HepG2 (cell line): Measurements from ENCODE around the gene ARVCF. TPM values are rescaled to one million over a fixed set of nuclear protein-coding genes. Genes with fewer than 3 reads are reported as not detected.
A peak's percentile ranks its signal among the peaks of the same experiment; 100 is the strongest.

Experiments used
- AGO1 ChIP-seq: fragments of 200-400 bp; formaldehyde crosslinking; IDR thresholded peaks from 2 replicates; pipeline ENCODE4 v1.6.1; 2017; ENCODE audit warnings: mild to moderate bottlenecking, low read depth, low read length, moderate library complexity; ENCODE audit not compliant: poor library complexity, severe bottlenecking
- ASH2L ChIP-seq: fragments of 300-600, 200-600 bp; sonication (generic); IDR thresholded peaks from 2 replicates; pipeline ENCODE4 v1.7.0; 2017; ENCODE audit warnings: low read depth, mild to moderate bottlenecking, moderate library complexity, mixed read lengths, low read length; ENCODE audit not compliant: insufficient read length
- CBX2 ChIP-seq, 2 experiments: fragments of 200-600 bp in 1 of 2; sonication (generic); formaldehyde crosslinking in 1 of 2; IDR thresholded peaks; 2 replicates each; pipeline versions ENCODE4 v1.7.0 to v1.8.1; 2018 to 2022; ENCODE audit warnings: low read depth in 2 of 2, low read length in 1 of 2, mild to moderate bottlenecking in 1 of 2, missing genetic modification reagents in 1 of 2
- EEA1 ChIP-seq: sonication (generic); formaldehyde crosslinking; IDR thresholded peaks from 2 replicates; pipeline ENCODE4 v1.5.1; 2020; ENCODE audit warnings: mild to moderate bottlenecking, missing genetic modification reagents, borderline replicate concordance
- GATA4 ChIP-seq: sonication (generic); IDR thresholded peaks from 2 replicates; pipeline ENCODE4 v1.6.1; 2016; ENCODE audit warnings: antibody characterized with exemption, low read depth, borderline replicate concordance
- GATAD1 ChIP-seq: IDR thresholded peaks from 2 replicates; pipeline ENCODE4 v1.6.1; 2016; ENCODE audit warnings: missing genetic modification reagents, missing compliant biosample characterization
- HMG20B ChIP-seq: conservative IDR thresholded peaks from 2 replicates; pipeline ENCODE4 v1.6.1; 2016; ENCODE audit warnings: missing genetic modification reagents, missing compliant biosample characterization
- HOXA9 ChIP-seq: sonication (generic); formaldehyde crosslinking; IDR thresholded peaks from 2 replicates; pipeline ENCODE4 v1.8.1; 2022; ENCODE audit warnings: missing genetic modification reagents, mild to moderate bottlenecking, moderate library complexity, borderline replicate concordance
- KDM6A ChIP-seq: IDR thresholded peaks from 2 replicates; pipeline ENCODE4 v1.6.1; 2016; ENCODE audit warnings: low read depth
- LCORL ChIP-seq, 2 experiments: fragments of 450-650 bp in 1 of 2; sonication (generic) in 1 of 2; formaldehyde crosslinking in 1 of 2; IDR thresholded peaks; 2 replicates each; pipeline versions ENCODE4 v1.5.0 to v1.6.1; 2017 to 2020; ENCODE audit warnings: antibody characterized with exemption in 1 of 2, missing genetic modification reagents in 1 of 2
- MYC ChIP-seq: sonication (generic); formaldehyde crosslinking; IDR thresholded peaks from 2 replicates; pipeline ENCODE4 v1.9.0; 2021; ENCODE audit warnings: missing genetic modification reagents, borderline replicate concordance
- NR2C2 ChIP-seq: sonication (generic); formaldehyde crosslinking; IDR thresholded peaks from 2 replicates; pipeline ENCODE4 v1.4.0; 2020; ENCODE audit warnings: missing genetic modification reagents, mild to moderate bottlenecking, moderate library complexity, borderline replicate concordance
- POLR2AphosphoS5 ChIP-seq: IDR thresholded peaks from 2 replicates; pipeline ENCODE4 v1.6.1; 2012; ENCODE audit warnings: low read depth, low read length
- RFX3 ChIP-seq: IDR thresholded peaks from 2 replicates; pipeline ENCODE4 v1.6.1; 2016; ENCODE audit warnings: missing biosample characterization, missing genetic modification reagents
- RFXAP ChIP-seq: sonication (generic); formaldehyde crosslinking; IDR thresholded peaks from 2 replicates; pipeline ENCODE4 v1.4.0; 2020; ENCODE audit warnings: missing genetic modification reagents, borderline replicate concordance
- RNF219 ChIP-seq: sonication (generic); formaldehyde crosslinking; IDR thresholded peaks from 2 replicates; pipeline ENCODE4 v1.5.0; 2020; ENCODE audit warnings: mild to moderate bottlenecking, missing genetic modification reagents
- SCMH1 ChIP-seq: sonication (generic); formaldehyde crosslinking; IDR thresholded peaks from 2 replicates; pipeline ENCODE4 v1.9.0; 2021; ENCODE audit warnings: missing genetic modification reagents, mild to moderate bottlenecking, borderline replicate concordance
- SMARCE1 ChIP-seq: fragments of 450-650 bp; IDR thresholded peaks from 2 replicates; pipeline ENCODE4 v1.6.1; 2017; ENCODE audit warnings: borderline replicate concordance
- ZBTB7B ChIP-seq: sonication (generic); formaldehyde crosslinking; IDR thresholded peaks from 2 replicates; pipeline ENCODE4 v1.4.0; 2020; ENCODE audit warnings: missing genetic modification reagents
- ZFP36 ChIP-seq: fragments of 150-350 bp; IDR thresholded peaks from 2 replicates; pipeline ENCODE4 v1.6.1; 2018; ENCODE audit warnings: borderline replicate concordance, low read length, low read depth; ENCODE audit not compliant: partially characterized antibody
- ZFP62 ChIP-seq: sonication (generic); formaldehyde crosslinking; IDR thresholded peaks from 2 replicates; pipeline ENCODE4 v1.4.0; 2020; ENCODE audit warnings: missing genetic modification reagents
- ZNF101 ChIP-seq: sonication (generic); formaldehyde crosslinking; IDR thresholded peaks from 2 replicates; pipeline ENCODE4 v1.4.0; 2020; ENCODE audit warnings: mild to moderate bottlenecking, low read depth, missing genetic modification reagents, borderline replicate concordance
- ZNF7 ChIP-seq: IDR thresholded peaks from 2 replicates; pipeline ENCODE4 v1.6.1; 2016; ENCODE audit warnings: missing biosample characterization, missing genetic modification reagents
- polyA plus RNA-seq, 8 experiments: library from polyadenylated mRNA; depleted of rRNA in 3 of 8; stranded (reverse) in 7 of 8; unstranded in 1 of 8; fragments of >200 nt; fragmentation: Illumina TruSeq in 4 of 8; extraction: Trizol in 4 of 8; gene quantifications; 2 replicates each; pipeline versions ENCODE4 v1.2.1 to v1.2.3, GENCODE V29; 2011 to 2016; ENCODE audit warnings: low read depth in 4 of 8, missing spikeins in 1 of 8, mixed read lengths in 1 of 8; ENCODE audit not compliant: insufficient read depth in 1 of 8
- total RNA-seq, 5 experiments: library from RNA; depleted of rRNA; stranded (reverse); fragments of >200 nt; fragmentation: Illumina TruSeq; extraction: Trizol; gene quantifications; 2 replicates each; pipeline ENCODE4 v1.2.3, GENCODE V29; 2016; ENCODE audit warnings: low read depth in 1 of 5
- TF ChIP-seq, protein P1 (sequence below): sonication (generic); formaldehyde crosslinking; IDR thresholded peaks from 2 replicates; pipeline ENCODE4 v1.8.0; 2023; ENCODE audit warnings: mild to moderate bottlenecking, missing genetic modification reagents
- TF ChIP-seq, protein P2 (sequence below): sonication (generic); formaldehyde crosslinking; IDR thresholded peaks from 2 replicates; pipeline ENCODE4 v1.5.1; 2020; ENCODE audit warnings: missing genetic modification reagents, mild to moderate bottlenecking, borderline replicate concordance

ARVCF gene
- total and polyA plus RNA-seq, 2 of the 13 experiments (the other 11 are each of a cell fraction or from before 2014, with no cell fraction given): 16.4 to 17.7 TPM

DNA sequence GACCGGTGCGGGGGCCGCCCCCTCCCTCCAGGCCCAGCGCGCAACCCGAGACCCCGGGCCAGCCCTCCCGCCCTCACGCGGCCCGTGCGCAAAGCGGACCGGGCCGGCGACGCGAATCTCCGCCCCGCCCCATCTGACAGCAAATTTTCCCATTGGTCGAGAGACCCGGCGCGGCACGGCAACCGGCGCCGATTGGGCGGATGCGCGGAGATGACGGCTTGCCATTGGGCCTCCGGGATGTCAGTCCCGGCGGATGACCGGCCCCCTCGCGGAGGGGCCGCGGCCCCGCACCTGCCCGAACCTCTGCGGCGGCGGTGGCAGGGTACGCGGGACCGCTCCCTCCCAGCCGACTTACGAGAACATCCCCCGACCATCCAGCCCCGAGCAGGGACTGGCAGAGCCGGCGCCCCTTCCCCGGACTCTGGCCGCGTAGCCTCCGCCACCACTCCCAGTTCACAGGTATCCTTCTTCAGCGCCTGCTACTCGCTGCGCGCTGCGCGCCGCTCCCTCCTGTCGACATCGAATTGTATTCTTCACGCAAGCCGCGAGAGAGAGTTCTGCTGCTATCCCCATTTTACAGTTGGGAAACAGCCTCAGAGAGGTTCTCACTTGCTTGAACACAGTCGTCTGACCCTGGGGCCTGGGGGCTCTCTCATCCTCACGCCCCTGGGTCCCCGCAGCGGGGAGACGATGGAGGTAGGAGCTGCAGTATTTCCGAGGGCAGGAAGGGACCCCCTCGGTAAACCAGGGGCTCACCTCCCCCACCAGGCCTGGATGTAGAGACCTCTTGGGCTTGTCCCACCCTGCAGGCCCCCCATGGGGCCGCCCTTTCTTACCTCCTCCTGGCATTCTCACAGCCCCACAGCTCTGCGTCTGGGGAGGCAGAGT lies at the start of gene ARVCF (continued):
- TF ChIP-seq RNF219 (CRISPR knock-in tag) (no peak), RFX3 (CRISPR knock-in tag) (no peak), GATAD1 (CRISPR knock-in tag) (no peak), RFXAP (peak; percentile 99), ZFP36 (no peak), NR2C2 (CRISPR knock-in tag) (no peak; the same call in 1 of the 2 replicates), POLR2AphosphoS5 (peak; percentile 39; the same call in 1 of the 2 replicates), HOXA9 (CRISPR knock-in tag) (0 out of 2 replicates have a peak, but pooled peaks have one; percentile 32), SCMH1 (CRISPR knock-in tag) (no peak), CBX2 (IDR thresholded peaks at IDR 0.05; ENCODE audit: low read depth, low read length) (no peak), CBX2 (CRISPR knock-in tag; IDR thresholded peaks at IDR 0.05; ENCODE audit: low read depth) (no peak), ZFP62 (CRISPR knock-in tag) (no peak), ASH2L (peak; percentile 2), MYC (peak; percentile 18; the same call in 1 of the 2 replicates), KDM6A (CRISPR knock-in tag) (no peak), EEA1 (no peak), LCORL (IDR thresholded peaks at IDR 0.05) (no peak), LCORL (CRISPR knock-in tag; IDR thresholded peaks at IDR 0.05) (no peak), ZNF7 (CRISPR knock-in tag) (no peak), AGO1 (no peak), ZNF101 (CRISPR knock-in tag) (no peak), HMG20B (CRISPR knock-in tag) (no peak), ZBTB7B (CRISPR knock-in tag) (no peak), SMARCE1 (no peak), GATA4 (no peak)
- TF ChIP-seq, protein P1, sequence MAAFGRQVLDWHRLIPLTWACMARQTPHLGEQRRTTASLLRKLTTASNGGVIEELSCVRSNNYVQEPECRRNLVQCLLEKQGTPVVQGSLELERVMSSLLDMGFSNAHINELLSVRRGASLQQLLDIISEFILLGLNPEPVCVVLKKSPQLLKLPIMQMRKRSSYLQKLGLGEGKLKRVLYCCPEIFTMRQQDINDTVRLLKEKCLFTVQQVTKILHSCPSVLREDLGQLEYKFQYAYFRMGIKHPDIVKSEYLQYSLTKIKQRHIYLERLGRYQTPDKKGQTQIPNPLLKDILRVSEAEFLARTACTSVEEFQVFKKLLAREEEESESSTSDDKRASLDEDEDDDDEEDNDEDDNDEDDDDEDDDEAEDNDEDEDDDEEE (CRISPR knock-in tag): no peak
- TF ChIP-seq, protein P2, sequence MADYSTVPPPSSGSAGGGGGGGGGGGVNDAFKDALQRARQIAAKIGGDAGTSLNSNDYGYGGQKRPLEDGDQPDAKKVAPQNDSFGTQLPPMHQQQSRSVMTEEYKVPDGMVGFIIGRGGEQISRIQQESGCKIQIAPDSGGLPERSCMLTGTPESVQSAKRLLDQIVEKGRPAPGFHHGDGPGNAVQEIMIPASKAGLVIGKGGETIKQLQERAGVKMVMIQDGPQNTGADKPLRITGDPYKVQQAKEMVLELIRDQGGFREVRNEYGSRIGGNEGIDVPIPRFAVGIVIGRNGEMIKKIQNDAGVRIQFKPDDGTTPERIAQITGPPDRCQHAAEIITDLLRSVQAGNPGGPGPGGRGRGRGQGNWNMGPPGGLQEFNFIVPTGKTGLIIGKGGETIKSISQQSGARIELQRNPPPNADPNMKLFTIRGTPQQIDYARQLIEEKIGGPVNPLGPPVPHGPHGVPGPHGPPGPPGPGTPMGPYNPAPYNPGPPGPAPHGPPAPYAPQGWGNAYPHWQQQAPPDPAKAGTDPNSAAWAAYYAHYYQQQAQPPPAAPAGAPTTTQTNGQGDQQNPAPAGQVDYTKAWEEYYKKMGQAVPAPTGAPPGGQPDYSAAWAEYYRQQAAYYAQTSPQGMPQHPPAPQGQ (CRISPR knock-in tag): no peak
